ENCODE data around the gene IL17RE.

The IL17RE gene

DNA sequence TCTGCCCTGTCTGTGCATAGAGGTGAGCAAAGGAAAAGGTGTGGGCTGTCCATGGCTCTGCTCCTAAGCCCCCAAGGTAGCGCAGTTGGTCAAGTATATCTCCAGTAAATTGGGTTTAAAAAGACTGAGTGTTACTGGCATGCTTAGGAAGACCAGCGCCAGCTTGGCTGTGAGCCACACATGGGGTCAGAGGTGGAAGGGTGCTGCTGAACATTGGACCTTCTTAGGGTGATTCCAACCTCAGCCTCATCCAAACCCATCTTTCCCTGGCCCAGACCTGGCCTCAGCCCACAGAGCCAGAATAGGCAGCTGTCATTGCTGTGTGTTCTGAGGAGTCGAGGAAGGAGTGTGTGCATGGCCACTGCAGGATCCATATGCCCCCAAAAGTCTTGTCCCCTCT, 5.6 kb downstream of the IL17RE start:
- DNase-seq (ENCODE audit: low spot score) = no peak

DNA sequence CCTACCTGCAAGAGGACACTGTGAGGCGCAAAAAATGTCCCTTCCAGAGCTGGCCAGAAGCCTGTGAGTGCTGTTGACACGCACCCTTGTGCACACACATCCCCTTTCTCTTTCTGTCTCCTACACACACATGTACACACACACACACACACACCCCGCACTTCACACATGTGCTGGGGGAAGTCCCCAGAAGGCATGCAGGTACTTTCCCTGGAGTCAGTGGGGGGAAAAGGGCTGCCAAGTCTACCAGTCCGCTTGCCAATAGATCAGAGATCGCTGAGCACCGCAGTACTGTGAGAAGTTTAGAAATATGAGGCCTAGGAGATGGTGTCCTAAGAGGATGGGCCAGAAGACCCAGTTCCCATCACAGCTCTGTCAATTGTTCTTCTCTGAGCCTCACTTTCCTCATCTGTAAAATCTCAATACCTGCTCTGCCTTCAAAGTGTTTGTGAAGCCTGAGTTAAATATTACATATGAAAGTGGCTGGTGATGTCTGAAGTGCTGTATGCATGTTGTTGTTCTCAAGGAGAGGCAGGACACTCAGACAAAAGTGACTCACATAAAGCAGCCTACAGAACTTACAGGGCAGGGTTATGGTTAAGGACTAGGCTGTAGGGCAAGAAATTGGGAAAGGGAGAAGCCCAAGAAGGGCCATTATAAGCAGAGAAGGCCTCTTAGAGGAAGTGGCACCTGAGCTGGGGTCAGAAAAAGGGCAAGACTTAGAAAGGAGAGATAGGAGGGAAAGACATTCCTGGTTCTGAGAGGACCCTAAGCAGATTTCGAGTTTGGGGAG, 6.8 kb downstream of the IL17RE start:
- DNase-seq (ENCODE audit: low spot score) = no peak

DNA sequence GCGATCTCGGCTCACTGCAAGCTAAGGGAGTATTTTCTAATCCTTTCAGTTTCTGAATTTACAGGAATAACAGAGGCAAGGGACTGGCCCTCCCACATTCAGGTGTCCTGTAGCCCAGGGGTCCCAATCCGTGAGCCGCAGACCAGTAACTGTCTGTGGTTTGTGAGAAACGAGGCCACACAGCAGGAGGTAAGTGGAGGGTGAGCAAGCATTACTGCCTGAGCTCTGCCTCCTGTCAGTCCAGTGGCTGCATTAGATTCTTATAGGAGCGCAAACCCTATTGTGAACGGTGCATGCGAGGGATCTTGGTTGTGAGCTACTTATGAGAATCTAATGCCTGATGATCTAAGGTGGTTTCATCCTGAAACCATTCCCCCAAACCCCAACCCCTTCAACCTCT, 9.2 kb downstream of the IL17RE start:
- no peak for DNase-seq (ENCODE audit: low spot score)

DNA sequence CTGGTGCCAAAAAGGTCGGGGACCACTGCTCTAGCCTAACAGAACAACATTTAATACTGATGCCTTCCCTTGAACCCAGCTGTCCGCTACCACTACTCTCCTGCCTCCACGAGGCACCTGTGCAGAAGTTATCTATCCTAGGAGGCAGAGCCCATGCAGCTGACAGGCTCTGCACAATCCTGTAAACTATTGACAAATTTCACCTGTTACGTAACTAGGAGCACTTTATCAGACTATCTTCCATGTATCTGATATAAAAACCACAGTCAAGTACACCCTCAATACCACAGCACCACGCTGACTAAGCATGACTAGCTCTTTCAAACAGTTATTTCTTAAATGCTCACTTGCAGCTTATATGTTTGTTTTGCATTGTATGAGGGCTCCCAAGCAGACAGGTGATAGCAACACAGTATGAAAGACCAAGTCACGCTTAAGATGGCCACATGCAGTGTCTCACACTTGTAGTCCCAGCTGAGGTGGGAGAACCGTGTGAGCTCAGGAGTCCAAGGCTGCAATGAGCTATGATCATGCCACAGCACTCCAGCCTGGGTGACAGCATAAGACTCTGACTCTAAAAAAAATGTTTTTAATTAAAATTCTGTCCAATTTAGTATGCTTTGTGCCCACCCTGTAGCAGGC, 9.8 kb downstream of the IL17RE start:
- no peak for DNase-seq (ENCODE audit: low spot score)

DNA sequence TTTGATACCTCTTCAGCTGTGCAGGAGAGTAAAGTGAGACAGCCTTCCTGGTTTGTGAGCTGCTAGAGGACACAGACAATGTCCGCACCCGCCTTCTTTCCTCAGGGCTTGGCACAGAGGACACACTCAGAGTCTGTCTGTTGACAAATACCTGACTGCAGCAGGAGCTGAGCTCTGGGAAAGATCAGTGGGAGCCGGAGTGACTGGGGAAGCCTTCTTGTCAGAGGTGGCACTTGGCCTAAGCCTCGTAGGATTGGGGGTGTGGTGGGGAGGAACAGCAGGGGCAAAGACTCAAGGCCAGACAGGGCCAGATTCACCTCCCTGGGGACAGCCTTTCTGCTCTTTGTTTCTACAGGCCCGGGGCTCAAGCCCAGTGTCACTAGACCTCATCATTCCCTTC, 11.0 kb downstream of the IL17RE start:
- no peak for DNase-seq (ENCODE audit: low spot score)

DNA sequence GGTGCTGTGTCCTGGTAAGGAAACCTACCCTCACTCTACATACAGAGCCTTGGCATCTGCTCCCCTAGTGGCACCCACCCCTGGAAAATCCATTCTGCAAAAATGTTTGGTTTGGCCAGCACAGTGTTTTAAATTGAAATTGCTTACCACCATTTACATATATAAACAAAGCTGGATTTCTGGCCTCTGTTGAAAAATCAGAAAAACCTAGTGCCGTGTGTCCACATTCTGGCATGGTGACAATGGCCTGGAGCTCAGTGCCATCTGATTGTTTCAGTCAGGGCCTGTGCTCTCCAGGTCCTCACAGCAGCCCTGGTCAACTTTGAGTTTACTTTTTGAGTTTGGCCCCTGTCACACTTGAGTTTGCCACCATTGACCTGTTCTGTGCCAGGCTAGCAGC, 11.4 kb downstream of the IL17RE start:
- DNase-seq (ENCODE audit: low spot score) = no peak

DNA sequence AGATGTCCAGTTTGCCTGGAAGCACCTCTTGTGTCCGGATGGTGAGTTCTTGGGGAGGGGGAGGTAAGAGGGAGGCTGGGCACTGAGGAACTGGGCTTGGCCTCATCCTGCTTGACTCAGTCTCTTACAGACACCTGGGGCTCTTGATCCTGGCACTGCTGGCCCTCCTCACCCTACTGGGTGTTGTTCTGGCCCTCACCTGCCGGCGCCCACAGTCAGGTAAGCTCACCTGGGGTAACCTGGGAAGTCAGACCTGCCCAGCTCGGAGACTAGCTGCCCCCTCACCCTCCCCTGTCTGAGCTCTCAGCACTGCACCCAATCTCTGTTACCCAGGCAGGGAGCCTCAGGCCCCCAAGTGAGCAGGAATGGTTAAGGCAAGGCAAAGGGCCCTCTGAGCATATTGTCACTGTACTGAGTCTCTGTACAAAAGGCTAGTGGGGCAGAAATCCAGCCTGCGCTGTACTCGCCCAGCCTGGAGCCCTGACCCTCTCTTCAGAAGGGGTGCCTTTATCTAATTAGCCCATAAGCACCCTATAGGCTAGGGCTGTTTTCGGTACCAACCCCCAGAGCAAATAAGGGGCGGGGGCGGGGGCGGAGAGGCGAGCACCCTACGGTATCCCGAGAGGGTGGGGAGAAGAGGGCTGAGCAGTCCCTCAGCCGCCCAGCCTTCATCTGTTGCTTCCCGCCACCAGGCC, 12.1 kb downstream of the IL17RE start:
- no peak for DNase-seq (ENCODE audit: low spot score)

DNA sequence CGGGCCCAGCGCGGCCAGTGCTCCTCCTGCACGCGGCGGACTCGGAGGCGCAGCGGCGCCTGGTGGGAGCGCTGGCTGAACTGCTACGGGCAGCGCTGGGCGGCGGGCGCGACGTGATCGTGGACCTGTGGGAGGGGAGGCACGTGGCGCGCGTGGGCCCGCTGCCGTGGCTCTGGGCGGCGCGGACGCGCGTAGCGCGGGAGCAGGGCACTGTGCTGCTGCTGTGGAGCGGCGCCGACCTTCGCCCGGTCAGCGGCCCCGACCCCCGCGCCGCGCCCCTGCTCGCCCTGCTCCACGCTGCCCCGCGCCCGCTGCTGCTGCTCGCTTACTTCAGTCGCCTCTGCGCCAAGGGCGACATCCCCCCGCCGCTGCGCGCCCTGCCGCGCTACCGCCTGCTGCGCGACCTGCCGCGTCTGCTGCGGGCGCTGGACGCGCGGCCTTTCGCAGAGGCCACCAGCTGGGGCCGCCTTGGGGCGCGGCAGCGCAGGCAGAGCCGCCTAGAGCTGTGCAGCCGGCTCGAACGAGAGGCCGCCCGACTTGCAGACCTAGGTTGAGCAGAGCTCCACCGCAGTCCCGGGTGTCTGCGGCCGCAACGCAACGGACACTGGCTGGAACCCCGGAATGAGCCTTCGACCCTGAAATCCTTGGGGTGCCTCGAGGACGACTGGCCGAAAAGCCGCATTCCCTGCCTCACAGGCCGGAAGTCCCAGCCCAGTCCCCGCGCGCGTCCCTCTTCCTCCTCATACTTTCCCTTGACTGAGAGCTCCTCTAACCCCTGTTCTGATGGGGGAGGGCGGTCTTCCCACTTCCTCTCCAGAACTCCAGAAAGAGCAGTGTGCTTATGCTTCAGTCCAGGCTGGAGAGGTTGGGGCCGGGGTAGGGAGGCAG, 12.8 kb downstream of the IL17RE start:
- DNase-seq (ENCODE audit: low spot score) = no peak

DNA sequence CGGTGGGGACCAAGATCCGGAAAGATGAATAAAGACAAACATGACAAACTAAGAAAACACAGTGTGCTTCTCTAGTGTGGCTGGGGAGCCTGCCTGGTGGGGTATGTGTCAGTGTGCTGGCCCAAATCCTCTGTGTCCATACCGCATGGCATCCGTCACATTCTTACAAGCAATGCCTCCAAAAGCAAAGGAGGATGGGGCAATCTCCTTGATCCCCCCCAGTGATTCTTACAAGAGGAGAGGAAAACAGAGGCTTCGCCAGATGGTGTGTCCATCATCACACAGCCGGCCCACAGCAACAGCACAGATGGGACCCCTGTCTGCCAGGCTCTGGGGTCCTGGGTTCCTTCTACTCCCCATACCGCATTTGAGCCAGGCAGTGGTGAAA, 13.7 kb downstream of the IL17RE start:
- DNase-seq (ENCODE audit: low spot score) = no peak

DNA sequence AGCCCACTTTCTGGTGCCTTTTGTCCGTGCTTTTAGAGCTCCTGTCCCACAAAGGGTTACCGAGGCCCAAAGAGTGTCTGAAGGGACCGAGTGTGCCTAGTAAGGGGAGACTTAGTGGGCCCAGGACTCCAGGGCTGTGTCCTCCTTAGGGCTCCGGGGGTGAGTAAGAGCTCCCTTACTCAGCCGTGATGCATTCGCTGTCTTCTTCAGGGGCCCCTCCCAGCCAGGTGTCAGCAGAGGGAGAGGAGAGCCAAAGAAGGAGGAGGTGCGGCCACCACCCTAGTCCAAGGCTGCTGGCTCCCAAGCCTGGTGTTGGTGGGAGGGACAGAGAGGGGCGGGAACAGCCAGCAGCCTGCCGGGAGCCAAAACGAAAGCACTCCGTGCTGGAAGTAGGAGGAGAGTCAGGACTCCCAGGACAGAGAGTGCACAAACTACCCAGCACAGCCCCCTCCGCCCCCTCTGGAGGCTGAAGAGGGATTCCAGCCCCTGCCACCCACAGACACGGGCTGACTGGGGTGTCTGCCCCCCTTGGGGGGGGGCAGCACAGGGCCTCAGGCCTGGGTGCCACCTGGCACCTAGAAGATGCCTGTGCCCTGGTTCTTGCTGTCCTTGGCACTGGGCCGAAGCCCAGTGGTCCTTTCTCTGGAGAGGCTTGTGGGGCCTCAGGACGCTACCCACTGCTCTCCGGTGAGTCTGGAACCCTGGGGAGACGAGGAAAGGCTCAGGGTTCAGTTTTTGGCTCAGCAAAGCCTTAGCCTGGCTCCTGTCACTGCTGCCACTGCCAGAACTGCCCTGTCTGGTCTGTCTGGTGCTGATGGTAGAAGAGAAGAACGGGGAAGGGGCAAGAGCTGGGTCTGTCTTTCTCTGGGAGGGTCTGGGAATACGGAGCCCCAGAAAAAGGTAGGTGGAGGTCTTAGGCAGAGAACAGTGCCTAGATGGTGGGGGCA, 14.4 kb downstream of the IL17RE start, which contains the start of gene IL17RC:
IL17RC (plus strand) TSS at position 365 of the 947 bp plus-strand sequence; CDS start at position 583, 218 bp downstream.
- peak; percentile 40 for DNase-seq (ENCODE audit: low spot score)

DNA sequence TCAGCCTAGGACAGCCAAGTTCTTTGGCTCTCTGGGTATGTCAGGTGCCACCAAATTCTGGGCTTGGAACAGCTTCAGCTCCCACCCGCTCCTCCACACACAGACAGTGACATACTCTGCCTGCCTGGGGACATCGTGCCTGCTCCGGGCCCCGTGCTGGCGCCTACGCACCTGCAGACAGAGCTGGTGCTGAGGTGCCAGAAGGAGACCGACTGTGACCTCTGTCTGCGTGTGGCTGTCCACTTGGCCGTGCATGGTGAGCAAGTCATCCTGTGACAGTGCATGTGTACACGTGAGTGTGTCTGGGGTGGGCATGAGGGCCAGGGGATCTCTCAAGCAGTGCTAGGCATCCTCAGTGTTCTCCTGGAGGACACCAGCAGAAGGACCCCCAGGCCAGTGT, 15.2 kb downstream of the IL17RE start:
- DNase-seq (ENCODE audit: low spot score) = no peak

DNA sequence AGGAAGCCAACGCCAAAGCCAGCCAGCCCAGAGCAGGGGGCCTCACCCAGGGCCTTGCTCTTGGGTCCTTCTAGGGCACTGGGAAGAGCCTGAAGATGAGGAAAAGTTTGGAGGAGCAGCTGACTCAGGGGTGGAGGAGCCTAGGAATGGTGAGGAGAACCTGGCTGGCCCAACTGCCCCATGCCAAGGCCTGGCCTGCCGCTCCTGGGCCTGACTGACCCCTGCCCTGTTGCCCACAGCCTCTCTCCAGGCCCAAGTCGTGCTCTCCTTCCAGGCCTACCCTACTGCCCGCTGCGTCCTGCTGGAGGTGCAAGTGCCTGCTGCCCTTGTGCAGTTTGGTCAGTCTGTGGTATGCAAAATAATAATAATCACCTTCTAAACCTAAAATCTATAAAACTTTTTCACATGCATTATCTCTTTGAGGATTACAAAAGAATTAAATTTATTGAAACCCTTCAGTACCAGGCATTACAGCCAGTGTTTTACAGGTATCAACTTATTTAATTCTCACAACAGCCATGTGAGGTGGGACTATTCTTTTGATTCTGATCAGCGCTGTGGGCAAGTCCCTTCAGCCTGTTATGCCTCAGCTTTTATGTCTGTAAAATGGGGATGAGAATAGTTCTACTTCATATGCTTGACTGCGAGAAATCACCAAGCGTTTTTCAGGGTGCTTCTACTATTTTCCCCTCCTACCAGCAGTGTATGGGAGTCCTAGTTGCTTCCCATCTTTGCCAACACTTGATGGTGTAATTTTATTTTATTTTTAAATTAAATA, 15.8 kb downstream of the IL17RE start:
- DNase-seq (ENCODE audit: low spot score) = no peak

DNA sequence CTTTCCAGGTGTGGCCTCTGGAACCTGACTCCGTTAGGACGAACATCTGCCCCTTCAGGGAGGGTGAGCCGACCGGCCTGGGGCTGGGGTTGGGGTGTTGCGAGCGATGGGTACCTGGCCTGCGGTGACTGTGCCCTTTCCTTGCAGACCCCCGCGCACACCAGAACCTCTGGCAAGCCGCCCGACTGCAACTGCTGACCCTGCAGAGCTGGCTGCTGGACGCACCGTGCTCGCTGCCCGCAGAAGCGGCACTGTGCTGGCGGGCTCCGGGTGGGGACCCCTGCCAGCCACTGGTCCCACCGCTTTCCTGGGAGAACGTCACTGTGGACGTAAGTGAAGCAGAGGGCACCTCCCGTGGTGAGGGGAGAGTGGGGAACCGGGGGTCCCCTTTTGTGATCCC, 25.5 kb downstream of the IL17RE start:
- DNase-seq (ENCODE audit: low spot score) = no peak

DNA sequence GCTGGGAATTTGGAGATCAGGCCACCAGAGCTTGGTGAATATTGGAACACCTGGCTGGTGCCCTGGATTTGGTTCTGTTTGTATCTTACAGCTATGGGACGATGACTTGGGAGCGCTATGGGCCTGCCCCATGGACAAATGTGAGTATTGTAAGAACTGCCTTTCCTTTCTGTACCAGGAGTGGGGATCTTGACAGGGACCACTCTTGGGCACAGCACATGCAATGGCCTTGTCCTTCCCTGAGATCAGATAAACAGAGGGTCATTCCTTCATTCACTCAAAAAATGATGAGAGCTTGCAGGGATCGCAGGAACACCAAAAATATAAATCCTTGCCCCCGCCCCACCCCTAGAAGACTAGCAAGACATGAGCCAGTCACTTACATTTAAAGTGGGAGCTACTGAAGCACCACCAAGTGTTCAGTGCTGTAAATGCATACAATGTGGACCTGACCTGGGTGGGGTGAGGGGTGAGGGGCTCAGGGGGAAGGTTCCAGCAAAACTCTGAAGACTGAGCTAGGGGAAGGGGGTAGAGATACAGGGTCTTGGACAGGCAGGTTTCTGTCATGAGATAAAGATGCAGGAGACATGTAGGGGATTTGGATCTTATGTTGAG, 28.3 kb downstream of the IL17RE start:
- no peak for DNase-seq (ENCODE audit: low spot score)

DNA sequence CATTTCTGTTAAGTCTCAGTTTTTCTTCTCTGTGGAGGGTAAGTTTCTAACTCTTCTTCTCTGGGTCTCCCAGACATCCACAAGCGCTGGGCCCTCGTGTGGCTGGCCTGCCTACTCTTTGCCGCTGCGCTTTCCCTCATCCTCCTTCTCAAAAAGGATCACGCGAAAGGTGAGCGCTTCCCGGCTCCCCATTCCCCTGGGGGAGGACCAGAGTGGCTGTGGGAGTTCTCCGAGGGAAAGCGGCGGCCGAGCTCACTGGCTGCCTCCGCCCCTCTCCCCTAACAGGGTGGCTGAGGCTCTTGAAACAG, 29.8 kb downstream of the IL17RE start:
- DNase-seq (ENCODE audit: low spot score) = no peak

DNA sequence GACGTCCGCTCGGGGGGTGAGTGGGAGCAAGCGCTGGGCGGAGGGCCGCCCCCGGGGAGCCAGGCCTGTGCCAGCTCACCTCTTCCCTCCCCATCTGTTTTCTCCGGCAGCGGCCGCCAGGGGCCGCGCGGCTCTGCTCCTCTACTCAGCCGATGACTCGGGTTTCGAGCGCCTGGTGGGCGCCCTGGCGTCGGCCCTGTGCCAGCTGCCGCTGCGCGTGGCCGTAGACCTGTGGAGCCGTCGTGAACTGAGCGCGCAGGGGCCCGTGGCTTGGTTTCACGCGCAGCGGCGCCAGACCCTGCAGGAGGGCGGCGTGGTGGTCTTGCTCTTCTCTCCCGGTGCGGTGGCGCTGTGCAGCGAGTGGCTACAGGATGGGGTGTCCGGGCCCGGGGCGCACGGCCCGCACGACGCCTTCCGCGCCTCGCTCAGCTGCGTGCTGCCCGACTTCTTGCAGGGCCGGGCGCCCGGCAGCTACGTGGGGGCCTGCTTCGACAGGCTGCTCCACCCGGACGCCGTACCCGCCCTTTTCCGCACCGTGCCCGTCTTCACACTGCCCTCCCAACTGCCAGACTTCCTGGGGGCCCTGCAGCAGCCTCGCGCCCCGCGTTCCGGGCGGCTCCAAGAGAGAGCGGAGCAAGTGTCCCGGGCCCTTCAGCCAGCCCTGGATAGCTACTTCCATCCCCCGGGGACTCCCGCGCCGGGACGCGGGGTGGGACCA, 30.4 kb downstream of the IL17RE start:
- DNase-seq (ENCODE audit: low spot score) = peak; percentile 69

DNA sequence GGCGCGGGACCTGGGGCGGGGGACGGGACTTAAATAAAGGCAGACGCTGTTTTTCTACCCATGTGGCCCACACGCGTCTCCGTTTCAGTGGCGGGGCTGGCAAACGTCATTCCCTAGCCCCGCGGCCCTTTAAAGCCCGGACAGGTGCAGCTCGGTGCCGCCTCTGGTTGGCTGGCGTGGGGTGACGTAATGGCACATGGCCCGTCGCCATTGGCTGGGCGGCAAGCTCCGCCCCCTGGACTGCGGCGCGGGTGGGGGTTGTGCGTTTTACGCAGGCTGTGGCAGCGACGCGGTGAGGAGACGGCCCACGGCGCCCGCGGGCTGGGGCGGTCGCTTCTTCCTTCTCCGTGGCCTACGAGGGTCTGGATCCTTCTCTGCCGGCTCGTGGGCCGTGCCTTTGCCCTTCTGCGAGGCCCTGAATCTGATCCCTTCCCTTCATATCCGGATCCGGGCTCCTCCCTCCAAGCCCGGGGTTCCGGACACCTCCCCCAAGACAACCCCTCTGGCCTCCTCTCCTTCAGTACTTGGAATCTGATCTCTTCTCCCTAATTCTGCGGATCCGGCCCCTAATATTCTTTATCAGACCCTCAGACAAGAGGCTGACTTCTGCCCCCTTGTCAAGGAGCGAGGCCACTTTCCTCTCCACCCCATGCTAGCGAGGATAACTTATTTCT, 31.1 kb downstream of the IL17RE start, which contains the start of gene CRELD1:
CRELD1 (plus strand) TSS at position 274 of the 674 bp plus-strand sequence. CDS start 605 bp downstream, outside the sequence.
- DNase-seq (ENCODE audit: low spot score) = peak; percentile 96

DNA sequence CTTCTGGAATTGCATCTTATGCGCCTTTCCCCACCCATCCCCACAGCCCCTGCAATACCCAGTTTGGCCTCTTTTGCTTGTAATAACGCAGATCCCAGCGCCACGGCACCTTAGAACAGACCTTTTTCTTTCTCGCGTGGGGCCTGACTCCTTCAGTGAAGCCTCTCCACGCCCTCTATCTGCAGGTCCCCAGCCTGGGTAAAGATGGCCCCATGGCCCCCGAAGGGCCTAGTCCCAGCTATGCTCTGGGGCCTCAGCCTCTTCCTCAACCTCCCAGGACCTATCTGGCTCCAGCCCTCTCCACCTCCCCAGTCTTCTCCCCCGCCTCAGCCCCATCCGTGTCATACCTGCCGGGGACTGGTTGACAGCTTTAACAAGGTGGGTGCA, 31.6 kb downstream of the IL17RE start:
- DNase-seq (ENCODE audit: low spot score) = no peak

All from putamen (tissue), 1 donor.